Stomach (tissue), 4 donors: Measurements from ENCODE around the gene SEZ6L2.

ENCODE experiments used
- CTCF ChIP-seq, 7 experiments: fragments of 450-650 bp in 4 of 7; fragments of 200-600 bp in 3 of 7; sonication (generic) in 3 of 7; IDR thresholded peaks; one replicate each; pipeline ENCODE4 v1.5.1; 2016 to 2019; ENCODE audit warnings: antibody characterized with exemption in 7 of 7, control low read depth in 2 of 7, mild to moderate bottlenecking in 1 of 7
- EP300 ChIP-seq: sonication (generic); formaldehyde crosslinking; IDR thresholded peaks from one replicate; pipeline ENCODE4 v1.6.1; 2017; ENCODE audit warnings: antibody characterized with exemption
- POLR2A ChIP-seq, 4 donors: fragments of 450-650 bp; IDR thresholded peaks; one replicate each; pipeline ENCODE4 v1.6.1; 2016; ENCODE audit warnings: antibody characterized with exemption in 4 of 4, control low read depth in 2 of 4, mild to moderate bottlenecking in 1 of 4, moderate library complexity in 1 of 4
- POLR2AphosphoS5 ChIP-seq, 3 donors: sonication (generic); formaldehyde crosslinking; IDR thresholded peaks; one replicate each; pipeline ENCODE4 v1.6.1; 2016; ENCODE audit warnings: antibody characterized with exemption in 3 of 3

GRCh38 chr16:29842732-29843346, 56.5 kb downstream of the SEZ6L2 start:
- no peak for TF ChIP-seq CTCF (IDR thresholded peaks at IDR 0.05)
- TF ChIP-seq POLR2A (IDR thresholded peaks at IDR 0.05) = no peak
- no peak for TF ChIP-seq EP300
- TF ChIP-seq POLR2AphosphoS5 (IDR thresholded peaks at IDR 0.05) = no peak
